NB4 (cell line): ENCODE data around the gene NDRG3.

Experiments used
- POLR2A ChIP-seq: IDR thresholded peaks from 2 replicates; pipeline ENCODE4 v1.6.1; 2011; ENCODE audit warnings: mild to moderate bottlenecking; ENCODE audit not compliant: insufficient read length; ENCODE audit errors: extremely low read depth
- TF ChIP-seq, protein P1 (sequence below): IDR thresholded peaks from one replicate; pipeline ENCODE4 v1.5.1; 2012; ENCODE audit warnings: low read depth, low read length

DNA sequence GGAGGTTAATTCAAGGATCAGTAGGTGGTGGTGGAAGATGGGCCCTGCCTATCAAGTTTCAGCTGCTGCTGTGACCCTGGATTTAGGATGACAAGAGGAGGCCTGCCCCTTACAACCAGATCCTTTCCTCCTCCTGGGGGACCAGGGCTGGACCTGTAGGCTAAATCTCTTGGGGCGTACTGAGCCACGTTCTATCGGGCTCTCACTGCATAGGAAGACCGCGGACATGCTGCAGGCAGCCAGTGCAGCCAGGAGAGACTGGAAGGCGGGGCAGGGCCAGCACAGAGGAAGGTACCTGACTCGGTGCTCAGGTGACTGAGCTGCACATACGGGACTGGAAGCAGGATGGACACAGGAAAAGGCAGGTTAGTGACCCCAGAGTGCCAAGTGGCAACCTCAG is 91.4 kb downstream of the NDRG3 start:
- TF ChIP-seq POLR2A, result no peak
- TF ChIP-seq, protein P1, sequence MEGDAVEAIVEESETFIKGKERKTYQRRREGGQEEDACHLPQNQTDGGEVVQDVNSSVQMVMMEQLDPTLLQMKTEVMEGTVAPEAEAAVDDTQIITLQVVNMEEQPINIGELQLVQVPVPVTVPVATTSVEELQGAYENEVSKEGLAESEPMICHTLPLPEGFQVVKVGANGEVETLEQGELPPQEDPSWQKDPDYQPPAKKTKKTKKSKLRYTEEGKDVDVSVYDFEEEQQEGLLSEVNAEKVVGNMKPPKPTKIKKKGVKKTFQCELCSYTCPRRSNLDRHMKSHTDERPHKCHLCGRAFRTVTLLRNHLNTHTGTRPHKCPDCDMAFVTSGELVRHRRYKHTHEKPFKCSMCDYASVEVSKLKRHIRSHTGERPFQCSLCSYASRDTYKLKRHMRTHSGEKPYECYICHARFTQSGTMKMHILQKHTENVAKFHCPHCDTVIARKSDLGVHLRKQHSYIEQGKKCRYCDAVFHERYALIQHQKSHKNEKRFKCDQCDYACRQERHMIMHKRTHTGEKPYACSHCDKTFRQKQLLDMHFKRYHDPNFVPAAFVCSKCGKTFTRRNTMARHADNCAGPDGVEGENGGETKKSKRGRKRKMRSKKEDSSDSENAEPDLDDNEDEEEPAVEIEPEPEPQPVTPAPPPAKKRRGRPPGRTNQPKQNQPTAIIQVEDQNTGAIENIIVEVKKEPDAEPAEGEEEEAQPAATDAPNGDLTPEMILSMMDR, result no peak
